Measurements from ENCODE around the gene PLEKHO2.

GRCh38 chr15:64892847-64893403 is 51.2 kb downstream of the PLEKHO2 start:
- TF ChIP-seq SIN3A (IDR thresholded peaks at IDR 0.05; ENCODE audit: borderline replicate concordance, insufficient read depth, low read length), result no peak
- TF ChIP-seq REST (IDR thresholded peaks at IDR 0.05; ENCODE audit: insufficient read depth in 1 of 2, low read depth in 2 of 2, low read length in 2 of 2), result no peak
- no peak for TF ChIP-seq POLR2AphosphoS5 (IDR thresholded peaks at IDR 0.05; ENCODE audit: low read depth, low read length)
- no peak for TF ChIP-seq TAF1 (IDR thresholded peaks at IDR 0.05; ENCODE audit: borderline replicate concordance, insufficient read depth, low read length)

Measured in PFSK-1 (cell line).